ENCODE results near the gene HSPB9. TPM values are rescaled to one million over a fixed set of nuclear protein-coding genes. Genes with fewer than 3 reads are reported as not detected.

Gene HSPB9
- total and polyA plus RNA-seq, 9 of the 15 experiments (the other 6 are each of a cell fraction or from before 2014, with no cell fraction given) = 0.04 to 0.16 (median 0.08) TPM; not detected in 3

DNA sequence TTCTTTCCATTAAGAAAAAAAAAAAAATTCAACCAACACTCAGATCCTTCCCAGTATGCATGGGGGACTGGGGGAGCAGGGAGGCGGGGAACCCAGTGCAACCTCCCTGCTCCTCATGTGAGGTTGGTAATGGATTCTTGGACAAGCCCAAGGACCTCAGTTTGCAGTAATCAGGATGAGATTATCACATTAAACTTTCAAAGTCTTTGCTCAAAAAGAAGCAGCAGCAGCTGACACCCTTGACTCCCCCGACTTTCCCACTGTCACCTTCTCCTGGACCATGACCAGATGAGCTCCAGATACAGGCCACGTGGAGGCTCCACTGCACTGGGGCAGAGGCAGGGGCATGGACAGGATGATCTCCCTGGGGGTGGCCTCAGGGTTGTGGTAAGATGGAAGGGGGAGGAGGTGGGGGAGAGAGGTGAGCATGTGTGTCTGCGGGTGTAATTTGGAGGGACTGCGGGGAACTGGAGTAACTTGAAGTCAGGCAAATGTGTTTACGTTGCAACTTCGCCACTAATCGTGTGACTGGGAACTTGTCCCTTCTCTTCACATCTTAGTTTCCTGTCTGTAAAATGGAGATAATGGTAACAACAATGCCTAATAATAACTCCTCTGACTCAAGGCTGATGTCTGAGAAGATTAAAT lies 44.1 kb upstream of the HSPB9 start (continued):
- TF ChIP-seq, protein P1, sequence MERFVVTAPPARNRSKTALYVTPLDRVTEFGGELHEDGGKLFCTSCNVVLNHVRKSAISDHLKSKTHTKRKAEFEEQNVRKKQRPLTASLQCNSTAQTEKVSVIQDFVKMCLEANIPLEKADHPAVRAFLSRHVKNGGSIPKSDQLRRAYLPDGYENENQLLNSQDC (CRISPR knock-in tag; IDR thresholded peaks at IDR 0.05) = no peak
- TF ChIP-seq C11orf30 (IDR thresholded peaks at IDR 0.05; ENCODE audit: low read depth) = peak; percentile 92
- TF ChIP-seq ZNF75A (CRISPR knock-in tag; IDR thresholded peaks at IDR 0.05) = no peak
- TF ChIP-seq ADNP (tag; IDR thresholded peaks at IDR 0.05) = no peak
- TF ChIP-seq NFE2 (IDR thresholded peaks at IDR 0.05; ENCODE audit: low read depth) = no peak
- no peak for TF ChIP-seq CHD4 (IDR thresholded peaks at IDR 0.05; ENCODE audit: insufficient read depth, insufficient replicate concordance, low read depth, low read length, poor library complexity, severe bottlenecking)
- peak; percentile 15; the same call in 1 of the 2 replicates for TF ChIP-seq MTA1 (IDR thresholded peaks at IDR 0.05; ENCODE audit: borderline replicate concordance)
- no peak for TF ChIP-seq ZNF764 (CRISPR knock-in tag; IDR thresholded peaks at IDR 0.05; ENCODE audit: low read depth)
- no peak for TF ChIP-seq SMC3 (conservative IDR thresholded peaks at IDR 0.05; ENCODE audit: insufficient read depth, low read depth, low read length)
- TF ChIP-seq SETDB1 (IDR thresholded peaks at IDR 0.05; ENCODE audit: low read length) = no peak
- TF ChIP-seq SPI1 (IDR thresholded peaks at IDR 0.05; ENCODE audit: borderline replicate concordance, low read depth, low read length) = no peak
- TF ChIP-seq ZNF263 (CRISPR knock-in tag; IDR thresholded peaks at IDR 0.05; ENCODE audit: borderline replicate concordance) = no peak
- no peak for TF ChIP-seq POLR2AphosphoS2 (IDR thresholded peaks at IDR 0.05; ENCODE audit: low read length)
- TF ChIP-seq, protein P2, sequence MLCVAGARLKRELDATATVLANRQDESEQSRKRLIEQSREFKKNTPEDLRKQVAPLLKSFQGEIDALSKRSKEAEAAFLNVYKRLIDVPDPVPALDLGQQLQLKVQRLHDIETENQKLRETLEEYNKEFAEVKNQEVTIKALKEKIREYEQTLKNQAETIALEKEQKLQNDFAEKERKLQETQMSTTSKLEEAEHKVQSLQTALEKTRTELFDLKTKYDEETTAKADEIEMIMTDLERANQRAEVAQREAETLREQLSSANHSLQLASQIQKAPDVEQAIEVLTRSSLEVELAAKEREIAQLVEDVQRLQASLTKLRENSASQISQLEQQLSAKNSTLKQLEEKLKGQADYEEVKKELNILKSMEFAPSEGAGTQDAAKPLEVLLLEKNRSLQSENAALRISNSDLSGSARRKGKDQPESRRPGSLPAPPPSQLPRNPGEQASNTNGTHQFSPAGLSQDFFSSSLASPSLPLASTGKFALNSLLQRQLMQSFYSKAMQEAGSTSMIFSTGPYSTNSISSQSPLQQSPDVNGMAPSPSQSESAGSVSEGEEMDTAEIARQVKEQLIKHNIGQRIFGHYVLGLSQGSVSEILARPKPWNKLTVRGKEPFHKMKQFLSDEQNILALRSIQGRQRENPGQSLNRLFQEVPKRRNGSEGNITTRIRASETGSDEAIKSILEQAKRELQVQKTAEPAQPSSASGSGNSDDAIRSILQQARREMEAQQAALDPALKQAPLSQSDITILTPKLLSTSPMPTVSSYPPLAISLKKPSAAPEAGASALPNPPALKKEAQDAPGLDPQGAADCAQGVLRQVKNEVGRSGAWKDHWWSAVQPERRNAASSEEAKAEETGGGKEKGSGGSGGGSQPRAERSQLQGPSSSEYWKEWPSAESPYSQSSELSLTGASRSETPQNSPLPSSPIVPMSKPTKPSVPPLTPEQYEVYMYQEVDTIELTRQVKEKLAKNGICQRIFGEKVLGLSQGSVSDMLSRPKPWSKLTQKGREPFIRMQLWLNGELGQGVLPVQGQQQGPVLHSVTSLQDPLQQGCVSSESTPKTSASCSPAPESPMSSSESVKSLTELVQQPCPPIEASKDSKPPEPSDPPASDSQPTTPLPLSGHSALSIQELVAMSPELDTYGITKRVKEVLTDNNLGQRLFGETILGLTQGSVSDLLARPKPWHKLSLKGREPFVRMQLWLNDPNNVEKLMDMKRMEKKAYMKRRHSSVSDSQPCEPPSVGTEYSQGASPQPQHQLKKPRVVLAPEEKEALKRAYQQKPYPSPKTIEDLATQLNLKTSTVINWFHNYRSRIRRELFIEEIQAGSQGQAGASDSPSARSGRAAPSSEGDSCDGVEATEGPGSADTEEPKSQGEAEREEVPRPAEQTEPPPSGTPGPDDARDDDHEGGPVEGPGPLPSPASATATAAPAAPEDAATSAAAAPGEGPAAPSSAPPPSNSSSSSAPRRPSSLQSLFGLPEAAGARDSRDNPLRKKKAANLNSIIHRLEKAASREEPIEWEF (CRISPR knock-in tag; IDR thresholded peaks at IDR 0.05) = no peak
- no peak for TF ChIP-seq PTRF (tag; IDR thresholded peaks at IDR 0.05)
- TF ChIP-seq MCM5 (IDR thresholded peaks at IDR 0.05; ENCODE audit: low read depth) = no peak
- TF ChIP-seq, protein P3, sequence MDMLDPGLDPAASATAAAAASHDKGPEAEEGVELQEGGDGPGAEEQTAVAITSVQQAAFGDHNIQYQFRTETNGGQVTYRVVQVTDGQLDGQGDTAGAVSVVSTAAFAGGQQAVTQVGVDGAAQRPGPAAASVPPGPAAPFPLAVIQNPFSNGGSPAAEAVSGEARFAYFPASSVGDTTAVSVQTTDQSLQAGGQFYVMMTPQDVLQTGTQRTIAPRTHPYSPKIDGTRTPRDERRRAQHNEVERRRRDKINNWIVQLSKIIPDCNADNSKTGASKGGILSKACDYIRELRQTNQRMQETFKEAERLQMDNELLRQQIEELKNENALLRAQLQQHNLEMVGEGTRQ (CRISPR knock-in tag; IDR thresholded peaks at IDR 0.05) = 0 out of 2 replicates have a peak, but pooled peaks have one; percentile 31
- TF ChIP-seq ZNF408 (CRISPR knock-in tag; IDR thresholded peaks at IDR 0.05; ENCODE audit: low read depth) = no peak
- TF ChIP-seq, protein P4, sequence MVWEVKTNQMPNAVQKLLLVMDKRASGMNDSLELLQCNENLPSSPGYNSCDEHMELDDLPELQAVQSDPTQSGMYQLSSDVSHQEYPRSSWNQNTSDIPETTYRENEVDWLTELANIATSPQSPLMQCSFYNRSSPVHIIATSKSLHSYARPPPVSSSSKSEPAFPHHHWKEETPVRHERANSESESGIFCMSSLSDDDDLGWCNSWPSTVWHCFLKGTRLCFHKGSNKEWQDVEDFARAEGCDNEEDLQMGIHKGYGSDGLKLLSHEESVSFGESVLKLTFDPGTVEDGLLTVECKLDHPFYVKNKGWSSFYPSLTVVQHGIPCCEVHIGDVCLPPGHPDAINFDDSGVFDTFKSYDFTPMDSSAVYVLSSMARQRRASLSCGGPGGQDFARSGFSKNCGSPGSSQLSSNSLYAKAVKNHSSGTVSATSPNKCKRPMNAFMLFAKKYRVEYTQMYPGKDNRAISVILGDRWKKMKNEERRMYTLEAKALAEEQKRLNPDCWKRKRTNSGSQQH (CRISPR knock-in tag; IDR thresholded peaks at IDR 0.05) = no peak
- no peak for TF ChIP-seq CBX1 (IDR thresholded peaks at IDR 0.05; ENCODE audit: low read depth)
- no peak for TF ChIP-seq ILK (tag; IDR thresholded peaks at IDR 0.05; ENCODE audit: borderline replicate concordance, low read depth)
